22Rv1 (cell line): ENCODE results near the gene MZB1.

Experiments
- H3K27ac ChIP-seq: fragments of 450-650 bp; 2 replicates; pipeline ENCODE4 v1.5.1; 2017
- CTCF ChIP-seq: fragments of 450-650 bp; IDR thresholded peaks from 2 replicates; pipeline ENCODE4 v1.5.1; 2017; ENCODE audit warnings: mild to moderate bottlenecking
- ZFX ChIP-seq: fragments of 450-650 bp; IDR thresholded peaks from 2 replicates; pipeline ENCODE4 v1.6.1; 2017; ENCODE audit warnings: antibody characterized with exemption, borderline replicate concordance

Gene MZB1

DNA sequence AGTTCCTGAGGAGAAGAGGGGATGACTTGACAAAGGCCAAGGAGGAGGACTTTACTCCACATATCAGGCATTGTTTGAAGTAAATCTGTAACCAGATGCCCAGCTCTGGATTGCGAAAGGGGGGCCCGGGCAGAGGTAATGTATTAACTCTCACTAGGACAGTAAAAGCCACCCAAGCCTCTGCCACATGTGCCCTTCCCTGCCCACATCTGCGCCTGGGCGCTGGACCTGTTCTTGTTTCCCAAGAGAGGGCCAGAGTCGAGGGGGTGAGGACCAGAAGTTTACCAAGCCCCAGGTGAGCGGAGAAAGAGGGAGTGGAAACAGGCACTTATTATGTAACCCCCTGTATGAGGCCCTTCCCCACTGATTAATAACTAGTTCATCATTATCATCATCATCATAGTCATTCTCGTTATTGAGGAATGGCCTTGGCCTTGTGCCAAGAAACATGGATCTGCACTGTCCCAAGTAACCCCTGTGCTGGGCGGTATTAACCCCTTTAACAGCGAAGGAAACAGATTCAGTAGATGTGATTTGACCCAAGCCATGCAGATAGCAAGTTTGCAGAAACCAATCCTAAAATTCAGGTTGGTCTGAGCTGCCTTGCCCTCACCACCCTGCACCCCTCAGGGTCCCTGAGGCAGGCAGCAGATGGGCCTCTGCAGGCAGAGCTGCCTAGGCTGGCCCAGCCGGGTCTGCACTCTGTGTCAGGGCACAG lies 6.3 kb downstream of the MZB1 start, which contains the start of gene SLC23A1:
TSS of gene SLC23A1 (minus strand) at position 23 of the 718 bp plus-strand sequence. CDS start 44 bp downstream, outside the sequence.
- TF ChIP-seq ZFX (no peak), CTCF (no peak)
- H3K27ac ChIP-seq = no peak within 1 kb of the TSS

- TF ChIP-seq ZFX (no peak), CTCF (no peak)
- H3K27ac ChIP-seq = no peak overlapping the region
Observed at GRCh38 chr5:139382807-139383206, 6.9 kb downstream of the MZB1 start.

DNA sequence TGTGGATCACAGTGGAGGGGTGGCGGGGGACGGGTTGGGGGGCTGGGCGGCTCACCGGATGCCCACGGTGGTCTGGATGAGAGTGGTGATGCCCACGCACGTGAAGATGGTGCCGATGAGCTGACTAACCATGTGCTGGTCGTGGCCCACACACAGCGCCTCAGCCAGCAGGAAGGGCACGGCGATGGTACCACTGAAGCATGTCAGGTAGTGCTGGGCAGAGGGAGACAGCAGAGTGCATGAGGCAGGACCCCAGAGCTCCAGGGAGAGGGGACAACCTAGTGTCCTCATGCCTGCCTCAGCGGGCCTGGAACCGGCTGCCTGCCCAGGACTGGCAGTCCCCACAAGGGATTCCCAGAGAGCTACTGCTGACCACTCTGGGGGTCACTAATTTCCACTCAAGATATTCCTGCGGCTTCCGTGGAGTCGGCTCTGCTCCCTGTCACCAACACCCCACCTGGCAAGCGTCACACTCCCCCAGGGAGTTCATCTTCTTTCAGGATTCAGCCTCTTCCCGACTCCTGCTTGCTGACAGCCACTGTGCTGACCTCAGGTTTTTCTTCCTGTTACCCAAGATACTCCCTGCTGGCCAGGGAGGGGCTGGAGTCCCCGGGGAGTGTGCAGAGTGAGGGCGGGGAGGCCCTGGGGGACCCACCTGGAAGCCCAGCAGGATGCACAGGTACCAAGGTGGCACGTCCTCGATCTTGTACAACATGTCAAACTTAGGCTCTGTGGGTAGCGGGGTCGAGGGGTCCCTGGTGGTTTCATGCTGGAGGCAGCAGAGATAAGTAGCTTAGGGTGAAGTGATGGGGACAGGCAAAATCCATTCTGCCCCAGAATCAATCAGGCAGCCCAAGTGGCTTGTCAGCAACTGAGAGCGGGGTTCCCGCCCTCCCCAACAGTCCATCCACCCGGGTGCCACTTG lies 7.6 kb downstream of the MZB1 start:
- H3K27ac ChIP-seq = no peak overlapping the region
- TF ChIP-seq CTCF (no peak), ZFX (no peak)

- no peak overlapping the region for H3K27ac ChIP-seq
- TF ChIP-seq CTCF (no peak), ZFX (no peak)
Observed at GRCh38 chr5:139379626-139380449, 9.9 kb downstream of the MZB1 start.

GRCh38 chr5:139378941-139379361 lies 10.8 kb downstream of the MZB1 start:
- TF ChIP-seq CTCF = no peak
- no peak for TF ChIP-seq ZFX
- H3K27ac ChIP-seq = no peak overlapping the region

DNA sequence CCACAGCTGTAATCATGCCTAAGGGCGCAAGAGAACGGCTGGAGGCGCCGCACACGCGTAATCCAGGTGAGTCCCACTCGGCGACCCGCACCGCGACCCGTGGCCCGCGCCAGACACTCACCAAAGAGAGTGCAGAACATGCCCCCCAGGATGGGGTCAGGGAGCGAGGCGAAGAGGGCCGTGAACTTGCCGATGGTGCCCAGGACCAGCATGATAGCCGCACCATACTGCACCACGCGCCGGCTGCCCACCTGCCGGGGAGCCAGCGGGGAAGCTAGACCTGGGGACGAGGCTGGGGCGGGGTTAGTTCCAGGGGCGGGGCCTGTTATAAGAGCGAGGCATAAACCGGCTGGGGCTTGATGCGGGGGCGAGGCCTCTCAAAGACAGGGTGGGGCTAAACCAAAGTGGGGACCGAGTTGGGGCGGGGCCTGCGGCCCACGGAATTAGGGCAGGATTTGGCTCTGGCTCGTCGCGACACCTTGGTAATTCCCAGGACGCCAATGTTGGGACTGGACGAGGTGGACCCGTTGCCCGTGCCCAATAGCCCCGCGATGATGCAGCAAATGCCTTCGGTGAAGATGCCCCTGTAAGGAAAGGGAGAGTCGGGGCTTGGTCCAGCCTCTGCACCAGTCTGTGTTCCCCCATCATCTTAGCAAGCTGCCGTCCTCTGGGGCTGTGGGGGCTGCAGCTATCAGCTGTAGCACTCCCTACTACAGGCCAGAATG lies 11.4 kb downstream of the MZB1 start:
- no peak for TF ChIP-seq CTCF
- H3K27ac ChIP-seq = no peak overlapping the region
